ENCODE measurements around the gene WLS.

The WLS gene

DNA sequence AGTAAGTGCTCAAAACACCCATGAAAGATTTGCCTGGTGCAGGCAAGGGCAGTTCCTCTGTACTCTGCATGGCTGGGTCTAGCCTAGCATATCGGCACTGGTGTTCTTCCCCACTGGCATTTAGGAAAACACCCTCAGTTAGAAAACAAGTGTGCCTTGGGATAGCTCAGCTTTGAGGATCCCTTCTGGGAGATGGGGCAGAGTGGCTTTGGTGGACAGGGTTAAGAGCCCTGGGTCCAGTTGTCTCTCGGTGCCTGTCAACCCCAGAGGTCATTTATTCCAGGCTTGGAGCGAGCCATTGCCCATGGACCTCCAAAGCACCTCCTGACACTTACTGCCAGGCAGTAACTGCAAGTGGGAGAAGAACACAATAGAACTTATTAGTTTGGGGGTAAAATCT is 101.1 kb downstream of the WLS start:
- DNase-seq (ENCODE audit: low spot score) = no peak

DNA sequence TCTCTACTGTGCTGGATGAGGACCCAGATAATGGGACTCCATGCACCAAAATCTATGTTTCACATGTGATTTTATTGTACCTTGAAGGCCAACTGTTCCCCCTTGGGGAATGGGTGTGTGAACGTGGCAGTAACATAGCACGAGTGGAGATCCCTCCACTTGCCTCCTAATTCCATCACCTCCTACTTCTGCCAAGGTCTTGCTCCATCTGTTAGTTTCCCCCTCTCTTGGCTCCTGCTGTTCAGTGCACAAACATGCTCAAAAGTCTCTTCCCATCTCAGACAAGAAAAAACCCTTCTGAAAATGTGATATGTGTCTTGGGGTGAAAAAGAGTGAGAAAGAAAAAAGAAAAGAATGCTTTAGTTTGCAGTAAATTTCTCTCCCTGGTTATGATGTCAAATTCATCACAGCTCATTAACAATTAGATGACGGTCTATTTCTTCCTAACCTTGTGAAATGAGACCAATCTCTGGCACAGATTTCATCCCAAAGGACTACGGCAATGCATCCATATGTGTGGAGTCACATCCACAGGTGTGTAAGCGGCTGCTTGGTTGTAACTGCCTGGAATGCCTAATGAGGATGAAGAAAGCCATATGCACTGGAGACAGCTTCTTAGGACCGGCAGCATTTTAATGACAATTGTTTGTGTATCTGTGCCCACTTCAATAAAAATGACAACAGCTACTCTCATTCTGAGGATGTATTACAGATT is 102.6 kb downstream of the WLS start:
- no peak for DNase-seq (ENCODE audit: low spot score)

DNA sequence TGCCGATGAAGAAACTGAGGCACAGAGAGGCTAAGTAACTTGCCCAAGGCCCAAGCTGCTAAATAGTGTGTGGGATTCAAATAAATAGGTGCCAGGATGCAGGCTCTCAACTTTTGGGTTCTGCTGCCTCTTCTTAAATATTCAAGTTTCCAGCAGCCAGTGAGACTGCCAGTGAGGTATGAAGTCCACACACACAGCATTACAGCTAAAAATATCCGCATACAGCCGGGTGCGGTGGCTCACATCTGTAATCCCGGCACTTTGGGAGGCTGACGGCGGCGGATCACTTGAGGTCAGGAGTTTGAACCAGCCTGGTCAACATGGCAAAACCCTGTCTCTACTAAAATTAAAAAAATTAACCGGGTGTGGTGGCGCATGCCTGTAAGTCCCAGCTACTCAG is 103.5 kb downstream of the WLS start:
- no peak for DNase-seq (ENCODE audit: low spot score)

GRCh38 chr1:68128157-68128556 is 104.2 kb downstream of the WLS start:
- DNase-seq (ENCODE audit: low spot score) = no peak

DNA sequence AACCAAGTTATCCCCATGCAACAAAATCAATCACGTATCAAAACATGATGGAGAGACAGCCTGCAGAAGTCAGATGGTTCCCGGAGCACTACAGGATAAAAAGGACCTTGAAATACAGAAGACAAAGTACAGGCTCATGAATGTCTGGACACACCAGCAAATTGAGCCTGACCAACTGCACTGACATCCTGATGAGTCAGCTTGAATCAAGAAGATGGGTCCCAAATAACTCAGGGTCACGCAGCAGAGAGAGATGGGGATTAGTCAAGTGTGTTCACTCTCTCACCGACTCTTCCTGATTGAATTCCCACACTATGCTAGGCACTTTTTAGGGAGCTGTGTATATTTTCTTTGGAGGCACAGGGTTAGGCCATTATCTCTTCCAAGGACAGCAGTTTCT is 110.8 kb downstream of the WLS start:
- no peak for DNase-seq (ENCODE audit: low spot score)

DNA sequence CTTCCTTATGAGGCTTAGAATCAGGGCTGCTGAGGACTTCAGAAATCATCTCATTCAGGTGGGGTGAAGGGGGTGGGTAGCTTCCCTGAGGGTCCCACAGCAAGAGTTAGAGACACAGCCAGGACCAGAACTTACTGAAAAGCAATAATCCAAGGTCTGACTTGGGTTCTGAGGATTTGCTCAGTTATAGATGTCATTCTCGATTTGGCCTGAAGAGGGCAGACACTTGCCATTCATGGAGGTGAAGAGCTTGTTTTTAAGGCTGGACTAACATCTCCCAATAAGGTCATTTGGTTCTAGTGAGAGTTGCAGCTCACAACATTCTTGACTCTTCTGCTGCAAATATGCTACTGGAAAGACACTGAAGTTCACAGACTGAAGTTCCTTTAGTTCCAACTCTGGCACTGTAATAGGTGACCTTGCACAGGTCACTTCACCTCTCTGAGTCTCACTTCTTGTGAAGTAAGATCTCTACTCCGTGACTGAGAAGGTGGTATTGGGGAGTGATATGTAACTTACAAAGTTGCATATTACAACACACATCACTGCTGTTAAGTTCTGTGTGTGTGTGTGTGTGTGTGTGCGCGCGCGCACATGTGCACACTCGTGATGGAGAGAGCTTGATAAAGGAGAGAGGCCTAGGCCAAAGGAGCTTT is 112.1 kb downstream of the WLS start:
- DNase-seq (ENCODE audit: low spot score) = peak; percentile 35

DNA sequence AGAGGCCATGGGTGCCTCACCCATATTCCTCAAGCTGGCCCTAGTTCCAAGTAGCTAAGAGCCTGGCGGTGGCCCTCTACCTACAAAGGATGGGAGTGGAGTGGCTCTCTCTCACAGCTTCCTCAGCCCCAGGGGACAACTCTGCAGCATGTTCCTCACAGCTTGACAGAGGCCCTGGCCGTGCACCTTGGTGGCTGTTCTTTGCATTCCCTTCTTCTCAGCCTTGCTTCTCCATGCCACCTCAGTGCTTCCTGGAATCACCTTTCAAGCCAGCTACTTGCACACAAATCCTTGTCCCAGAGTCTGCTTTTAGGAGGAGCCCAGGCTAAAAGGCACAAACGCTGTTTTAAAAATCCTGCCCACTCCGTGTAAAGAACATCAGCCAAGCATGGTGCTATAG is 112.9 kb downstream of the WLS start:
- no peak for DNase-seq (ENCODE audit: low spot score)

- DNase-seq (ENCODE audit: low spot score) = no peak
These were observed 114.9 kb downstream of the WLS start for GRCh38 chr1:68117416-68117815.

- DNase-seq (ENCODE audit: low spot score) = peak; percentile 51
These were observed 115.6 kb downstream of the WLS start for GRCh38 chr1:68116643-68117235.

DNA sequence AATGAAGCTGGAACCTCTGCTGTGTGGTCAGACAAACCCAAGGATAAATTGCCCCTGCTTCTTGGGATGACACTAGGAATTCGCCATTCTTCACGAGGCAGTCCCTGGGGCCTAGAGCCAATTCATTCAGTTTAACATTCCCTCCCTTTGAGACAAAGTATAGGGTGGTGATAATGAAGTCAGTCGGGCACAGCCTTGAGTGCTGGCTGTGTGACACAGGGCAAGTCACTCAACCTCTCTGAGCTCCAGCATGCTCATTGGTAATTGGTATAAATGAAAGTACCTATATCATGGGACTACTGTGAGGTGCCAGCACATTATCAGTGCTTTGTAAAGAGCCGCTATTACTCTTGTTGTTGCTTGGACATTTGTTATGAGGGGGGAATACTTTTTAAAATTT is 117.0 kb downstream of the WLS start:
- no peak for DNase-seq (ENCODE audit: low spot score)

DNA sequence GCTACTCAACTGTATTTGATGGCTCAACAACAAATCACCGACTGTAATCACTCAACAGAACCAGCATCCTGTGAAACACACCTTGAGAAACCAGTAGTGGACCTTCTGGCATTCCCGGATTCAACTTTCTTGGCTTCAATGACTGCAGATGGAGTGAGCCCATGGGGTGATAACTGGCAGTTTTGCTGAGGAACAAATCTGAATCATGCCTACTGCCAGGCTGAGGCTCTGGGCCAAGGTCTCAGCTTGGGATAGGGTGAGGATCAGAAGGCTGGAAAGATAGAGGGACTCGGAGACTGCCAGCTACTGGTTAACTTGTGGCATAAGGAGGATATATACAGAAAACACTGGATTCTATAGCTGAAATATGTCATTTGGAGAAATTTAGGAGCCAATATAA is 118.4 kb downstream of the WLS start:
- no peak for DNase-seq (ENCODE audit: low spot score)

GRCh38 chr1:68112835-68113243 is 119.5 kb downstream of the WLS start:
- DNase-seq (ENCODE audit: low spot score) = no peak

DNA sequence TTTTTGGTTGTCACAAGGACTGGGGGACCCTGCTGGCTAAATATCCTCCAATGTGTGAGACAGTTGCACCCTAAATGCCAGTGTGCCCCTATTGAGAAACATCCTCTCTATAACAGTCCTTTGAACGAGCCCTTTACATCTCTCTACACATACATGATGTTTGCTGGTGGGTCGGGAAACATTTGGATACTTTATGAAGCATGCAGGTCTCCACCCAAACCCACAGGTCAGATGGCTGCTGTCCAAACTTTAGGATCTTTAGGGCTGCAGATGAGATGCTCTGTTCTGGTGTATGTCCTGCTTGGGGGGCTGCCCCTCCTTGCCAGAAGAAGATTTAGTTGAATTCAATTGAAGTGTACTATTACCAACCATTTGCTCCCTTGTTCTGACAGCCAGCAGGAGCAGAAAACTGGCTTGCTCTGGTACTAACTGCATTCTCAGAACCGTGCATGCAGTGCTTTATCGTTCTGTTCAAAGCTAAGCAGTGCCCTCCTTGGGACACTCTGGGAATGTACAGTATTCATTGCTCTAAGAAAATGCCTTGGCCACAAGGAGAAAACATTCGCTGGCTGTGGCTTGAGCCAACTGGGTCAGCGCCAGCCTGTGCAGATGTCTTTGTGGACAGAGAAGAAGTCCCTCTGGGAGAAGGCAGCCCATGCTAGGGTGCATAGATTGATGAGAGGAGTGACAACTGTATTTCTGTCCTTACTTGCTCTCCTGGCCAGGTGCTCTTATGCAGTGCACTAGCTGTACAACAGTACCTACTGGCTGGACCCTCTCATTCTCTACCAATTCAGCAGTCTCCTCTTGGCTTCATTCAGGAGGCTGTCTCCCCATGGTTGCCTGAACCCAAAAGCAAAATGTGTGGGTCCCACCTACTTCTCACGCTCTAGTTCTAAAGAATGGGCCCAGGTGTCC is 120.5 kb downstream of the WLS start:
- DNase-seq (ENCODE audit: low spot score) = no peak

DNA sequence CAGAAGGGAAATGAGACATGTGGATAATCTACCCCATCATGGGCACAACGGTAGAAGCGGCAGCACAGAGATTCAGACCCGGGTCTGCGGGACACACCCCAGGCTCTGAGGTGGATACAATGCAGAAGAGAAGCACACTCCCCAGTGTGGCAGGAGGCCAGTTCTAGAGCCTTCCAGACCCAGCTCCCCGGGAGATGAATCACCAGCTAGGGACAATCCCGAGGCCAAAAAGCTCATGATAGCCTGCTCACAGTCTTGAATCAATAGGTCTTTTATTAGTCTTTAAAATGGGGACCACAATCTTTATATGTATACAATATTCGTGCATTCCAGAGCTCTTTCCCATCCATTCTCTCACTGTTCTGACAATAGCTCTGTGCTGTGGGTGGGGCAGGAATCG is 124.6 kb downstream of the WLS start:
- no peak for DNase-seq (ENCODE audit: low spot score)

GRCh38 chr1:68103884-68104554 is 128.3 kb downstream of the WLS start:
- DNase-seq (ENCODE audit: low spot score) = no peak

GRCh38 chr1:68103011-68103545 is 129.2 kb downstream of the WLS start:
- DNase-seq (ENCODE audit: low spot score) = no peak

- no peak for DNase-seq (ENCODE audit: low spot score)
These were observed 130.5 kb downstream of the WLS start for GRCh38 chr1:68101829-68102228.

GRCh38 chr1:68100571-68100970 is 131.8 kb downstream of the WLS start:
- DNase-seq (ENCODE audit: low spot score) = no peak

DNA sequence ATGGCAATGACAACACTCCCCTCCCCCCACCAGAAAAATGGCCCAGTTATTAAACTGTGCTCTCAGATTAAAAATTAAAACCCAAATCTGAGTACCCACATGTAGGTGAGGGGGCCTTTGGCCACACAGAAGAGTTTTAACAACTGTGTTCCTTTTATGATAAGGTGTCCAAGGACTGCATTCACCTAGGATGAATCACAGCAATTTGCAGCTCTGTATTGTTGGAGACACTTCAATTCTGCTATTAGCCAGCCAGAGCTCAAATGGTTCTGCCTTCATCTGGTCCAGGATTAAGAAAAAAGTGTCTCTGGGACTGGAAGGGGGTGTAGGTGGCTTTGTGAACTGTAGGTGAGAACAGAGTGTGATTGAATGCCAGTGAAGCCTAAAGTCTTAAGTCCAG is 138.6 kb downstream of the WLS start:
- DNase-seq (ENCODE audit: low spot score) = no peak

- DNase-seq (ENCODE audit: low spot score) = no peak
These were observed 145.1 kb downstream of the WLS start for GRCh38 chr1:68087184-68087583.

DNA sequence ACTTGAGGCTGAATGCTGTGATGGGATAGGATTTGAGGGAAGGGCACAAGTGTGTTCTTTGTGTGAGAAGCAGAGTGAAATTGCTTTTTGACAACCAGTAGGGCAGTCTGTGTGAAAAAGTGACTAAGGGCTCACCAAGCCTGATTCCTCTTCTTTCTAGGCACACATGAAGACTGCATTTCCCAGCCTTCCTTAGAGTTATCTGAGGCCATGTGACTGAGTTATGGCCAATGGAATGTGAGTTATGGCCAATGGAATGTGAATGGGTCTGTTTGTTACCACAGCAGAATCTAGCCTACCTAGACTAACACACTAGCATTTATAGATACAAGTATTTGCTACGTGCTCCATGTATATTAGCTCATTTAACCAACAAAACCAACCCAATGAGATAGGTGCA is 146.6 kb downstream of the WLS start:
- DNase-seq (ENCODE audit: low spot score) = no peak

GRCh38 chr1:68083686-68084085 is 148.6 kb downstream of the WLS start:
- DNase-seq (ENCODE audit: low spot score) = no peak
